DMS114 treated with DMSO at 0.1 percent for 48 hours (cell line): ENCODE results near the gene GFI1B.
"Not testable (repeated sequence)": the region's sequence is repeated elsewhere in the genome, so short reads cannot be mapped to it uniquely, and the experiment has no call there.

Source experiments
- DNase-seq: peaks from one replicate; lab custom pipeline; 2025; ENCODE audit not compliant: unreplicated experiment; lab: John Stamatoyannopoulos, UW

GFI1B gene

GRCh38 chr9:132990781-132991180, 12.3 kb downstream of the GFI1B start:
- DNase-seq, result no peak

- DNase-seq, result no peak
Observed at GRCh38 chr9:132991351-132992300, 13.1 kb downstream of the GFI1B start.

GRCh38 chr9:132993511-132993939, 15.0 kb downstream of the GFI1B start:
- no peak for DNase-seq

GRCh38 chr9:132994410-132995120, 16.1 kb downstream of the GFI1B start:
- no peak for DNase-seq

- no peak for DNase-seq
Observed at GRCh38 chr9:132995121-132995420, 16.6 kb downstream of the GFI1B start.

- no peak for DNase-seq
Observed at GRCh38 chr9:132995879-132996278, 17.4 kb downstream of the GFI1B start.

- DNase-seq, result no peak
Observed at GRCh38 chr9:132996526-132996925, 18.0 kb downstream of the GFI1B start.

GRCh38 chr9:132997591-132997990, 19.1 kb downstream of the GFI1B start:
- DNase-seq, result no peak

- not testable (repeated sequence) for DNase-seq
Observed at GRCh38 chr9:132998221-132998620, 19.7 kb downstream of the GFI1B start.

- no peak for DNase-seq
Observed at GRCh38 chr9:132998831-132999635, 20.5 kb downstream of the GFI1B start.

- no peak for DNase-seq
Observed at GRCh38 chr9:133002147-133003070, 23.9 kb downstream of the GFI1B start.

GRCh38 chr9:133003071-133003461, 24.6 kb downstream of the GFI1B start:
- DNase-seq, result no peak

- DNase-seq, result no peak
Observed at GRCh38 chr9:133003671-133004090, 25.2 kb downstream of the GFI1B start.

- no peak for DNase-seq
Observed at GRCh38 chr9:133004091-133004998, 25.9 kb downstream of the GFI1B start.

GRCh38 chr9:133004999-133005760, 26.7 kb downstream of the GFI1B start:
- DNase-seq, result no peak

GRCh38 chr9:133005957-133006356, 27.5 kb downstream of the GFI1B start:
- DNase-seq, result no peak

- no peak for DNase-seq
Observed at GRCh38 chr9:133006731-133007352, 28.3 kb downstream of the GFI1B start.

- no peak for DNase-seq
Observed at GRCh38 chr9:133008406-133008805, 29.9 kb downstream of the GFI1B start.
